ENCODE results near the gene ATMIN. TPM values are rescaled to one million over a fixed set of nuclear protein-coding genes. Genes with fewer than 3 reads are reported as not detected.

Gene ATMIN
- total RNA-seq, 1 experiment from 2014 or later, result 59.6 TPM

DNA sequence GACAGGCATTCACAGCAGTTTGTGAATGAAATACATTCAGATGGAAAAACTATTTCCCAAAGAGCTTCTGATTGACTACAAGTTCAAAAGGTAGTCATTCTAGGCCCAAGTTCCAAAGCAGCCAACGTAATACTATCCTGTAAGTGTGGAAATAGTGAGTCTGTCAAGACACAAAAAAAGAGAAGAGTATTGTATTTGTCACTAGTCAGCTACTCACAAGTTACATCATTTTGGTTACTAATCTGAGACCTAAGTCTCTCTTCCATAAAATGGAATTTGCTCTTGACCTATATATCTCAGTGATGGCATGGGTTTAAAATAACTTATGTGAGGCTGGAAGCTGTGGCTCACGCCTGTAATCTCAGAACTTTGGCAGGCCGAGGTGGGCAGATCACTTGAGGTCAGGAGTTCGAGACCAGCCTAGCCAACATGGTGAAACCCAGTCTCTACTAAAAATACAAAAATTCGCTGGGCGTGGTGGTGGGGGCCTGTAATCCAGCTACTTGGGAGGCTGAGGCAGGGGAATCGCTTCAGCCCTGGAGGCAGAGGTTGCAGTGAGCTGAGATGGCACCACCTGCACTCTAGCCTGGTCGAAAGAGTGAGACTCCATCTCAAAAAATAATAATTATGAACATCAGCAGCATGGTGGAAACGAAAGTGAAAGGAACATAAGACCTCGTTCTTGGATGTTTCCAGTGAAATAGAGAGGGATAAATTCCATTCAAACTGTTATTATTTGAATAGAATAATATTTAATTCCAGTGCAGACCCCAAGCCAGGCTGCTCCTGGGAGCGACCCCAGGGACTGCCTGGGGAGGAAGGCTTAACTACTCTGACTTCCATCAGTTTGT lies 31.8 kb upstream of the ATMIN start:
- in situ Hi-C loops (cut with HindIII; ENCODE audit: low sequenced_read_pairs), result no loop called here
- DNase-seq (ENCODE audit: low spot score), result no peak

- DNase-seq (ENCODE audit: low spot score), result peak; percentile 81
- in situ Hi-C loops (cut with HindIII; ENCODE audit: low sequenced_read_pairs), result no loop called here
Observed at GRCh38 chr16:81004646-81005353, 30.8 kb upstream of the ATMIN start.

DNA sequence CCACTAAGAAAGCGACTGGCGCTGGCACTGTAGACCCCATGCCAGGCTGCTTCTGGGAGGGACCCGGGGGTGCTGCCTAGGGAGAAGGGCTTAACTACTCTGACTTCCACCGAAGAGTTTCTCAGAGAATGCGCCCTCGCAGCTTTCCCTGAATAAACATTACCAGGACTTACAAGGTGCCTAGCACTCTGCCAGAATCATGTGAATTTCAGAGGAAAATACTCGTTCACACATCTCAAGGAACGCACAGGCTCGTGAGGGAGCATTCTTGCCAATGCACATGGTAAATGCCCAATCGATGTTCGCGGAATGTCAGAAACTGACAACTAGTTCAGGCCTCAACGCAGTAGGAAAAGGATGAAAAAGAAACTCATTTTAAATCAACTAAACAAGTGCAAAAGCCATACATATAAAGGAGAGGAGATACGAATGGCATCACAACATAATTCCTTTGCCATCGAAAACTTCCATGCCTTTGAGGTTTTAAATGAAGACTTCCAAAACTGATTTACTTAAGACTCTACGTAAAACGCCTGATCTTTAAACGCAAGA lies 30.0 kb upstream of the ATMIN start:
- in situ Hi-C loops (cut with HindIII; ENCODE audit: low sequenced_read_pairs), result no loop called here
- peak; percentile 19 for DNase-seq (ENCODE audit: low spot score)

GRCh38 chr16:81006211-81006812 lies 29.3 kb upstream of the ATMIN start:
- in situ Hi-C loops (cut with HindIII; ENCODE audit: low sequenced_read_pairs), result no loop called here
- DNase-seq (ENCODE audit: low spot score), result peak; percentile 44

DNA sequence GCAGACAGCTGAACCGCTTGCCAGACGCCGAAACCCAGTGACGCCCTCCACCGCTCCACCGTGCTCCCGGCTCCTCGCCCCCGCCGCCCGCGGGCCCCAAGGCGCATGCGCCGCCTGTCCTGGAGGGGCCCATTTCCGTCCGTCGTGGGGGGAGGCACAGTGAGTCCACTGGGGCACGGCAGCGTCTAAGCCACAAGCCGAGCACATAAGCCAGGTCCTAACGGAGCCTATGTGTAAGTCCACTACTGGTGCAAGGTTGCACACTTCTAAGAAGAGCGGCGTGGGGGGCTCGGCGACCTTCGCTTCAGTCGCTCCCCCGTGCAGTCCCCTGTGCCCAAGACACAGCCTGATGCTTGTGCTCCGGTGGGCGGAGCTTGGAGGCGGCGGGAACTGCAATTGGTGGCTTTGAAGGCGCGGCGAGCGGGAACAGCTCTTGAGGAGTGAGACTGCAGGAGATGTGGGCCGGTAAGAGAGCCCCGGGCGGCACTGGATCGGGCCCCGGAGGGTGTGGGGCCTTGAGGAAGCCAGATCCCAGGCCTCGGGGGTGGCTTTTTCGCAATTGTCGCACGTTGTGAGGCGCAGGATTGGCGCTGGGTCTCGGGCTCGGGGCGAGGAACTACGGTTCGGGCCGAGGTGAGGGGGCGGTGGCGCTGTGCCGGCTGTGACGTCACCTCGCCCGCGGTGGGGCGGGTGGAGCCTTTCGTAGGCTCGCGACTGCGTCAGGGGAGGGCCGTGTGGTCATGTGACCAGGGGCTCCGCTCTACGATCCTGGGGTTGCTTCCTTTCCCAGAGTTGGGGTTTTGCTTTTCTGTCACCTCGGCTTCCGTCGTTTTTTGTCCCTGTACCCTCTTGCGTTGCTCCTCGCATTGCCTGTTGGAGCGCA lies 28.6 kb upstream of the ATMIN start, which contains the start of the genes CENPN and CMC2:
CENPN (plus strand) TSS at position 402 of the 883 bp plus-strand sequence. CDS start 4,726 bp downstream, outside the sequence.
CMC2 (minus strand) TSS at position 73 of the 883 bp plus-strand sequence. CDS start 9,491 bp downstream, outside the sequence.
- in situ Hi-C loops (cut with HindIII; ENCODE audit: low sequenced_read_pairs), result no loop called here

GRCh38 chr16:81008505-81008789 lies 27.2 kb upstream of the ATMIN start:
- in situ Hi-C loops (cut with HindIII; ENCODE audit: low sequenced_read_pairs), result no loop called here

More for the DNA sequence above, 28.6 kb upstream of the ATMIN start, which contains the start of the genes CENPN and CMC2:
- DNase-seq (ENCODE audit: low spot score), result peak; percentile 99

GRCh38 chr16:81012974-81013373 lies 22.7 kb upstream of the ATMIN start:
- in situ Hi-C loops (cut with HindIII; ENCODE audit: low sequenced_read_pairs), result no loop called here
- no peak for DNase-seq (ENCODE audit: low spot score)

More at GRCh38 chr16:81008505-81008789, 27.2 kb upstream of the ATMIN start:
- DNase-seq (ENCODE audit: low spot score), result no peak

GRCh38 chr16:81014672-81015071 lies 21.0 kb upstream of the ATMIN start:
- in situ Hi-C loops (cut with HindIII; ENCODE audit: low sequenced_read_pairs), result no loop called here
- DNase-seq (ENCODE audit: low spot score), result no peak

GRCh38 chr16:81018496-81018895 lies 17.1 kb upstream of the ATMIN start:
- in situ Hi-C loops (cut with HindIII; ENCODE audit: low sequenced_read_pairs), result no loop called here
- no peak for DNase-seq (ENCODE audit: low spot score)

DNA sequence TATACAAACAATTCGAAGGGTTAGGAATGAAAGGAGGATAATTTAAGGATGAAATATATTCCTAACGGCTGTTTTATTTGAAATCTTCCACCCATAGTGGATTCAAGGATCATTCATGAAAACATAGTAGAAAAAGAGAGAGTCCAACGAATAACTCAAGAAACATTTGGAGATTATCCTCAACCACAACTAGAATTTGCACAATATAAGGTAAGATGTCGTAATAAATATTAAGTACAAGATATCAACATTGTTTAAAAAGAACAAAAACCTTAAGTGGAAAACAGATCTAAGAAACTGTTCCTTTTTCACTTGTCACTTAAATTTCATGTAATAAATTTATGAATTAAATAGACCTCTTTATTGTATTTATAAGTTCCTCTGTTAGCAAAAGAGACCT lies 9.2 kb upstream of the ATMIN start:
- no peak for DNase-seq (ENCODE audit: low spot score)
- in situ Hi-C loops (cut with HindIII; ENCODE audit: low sequenced_read_pairs), result no loop called here

DNA sequence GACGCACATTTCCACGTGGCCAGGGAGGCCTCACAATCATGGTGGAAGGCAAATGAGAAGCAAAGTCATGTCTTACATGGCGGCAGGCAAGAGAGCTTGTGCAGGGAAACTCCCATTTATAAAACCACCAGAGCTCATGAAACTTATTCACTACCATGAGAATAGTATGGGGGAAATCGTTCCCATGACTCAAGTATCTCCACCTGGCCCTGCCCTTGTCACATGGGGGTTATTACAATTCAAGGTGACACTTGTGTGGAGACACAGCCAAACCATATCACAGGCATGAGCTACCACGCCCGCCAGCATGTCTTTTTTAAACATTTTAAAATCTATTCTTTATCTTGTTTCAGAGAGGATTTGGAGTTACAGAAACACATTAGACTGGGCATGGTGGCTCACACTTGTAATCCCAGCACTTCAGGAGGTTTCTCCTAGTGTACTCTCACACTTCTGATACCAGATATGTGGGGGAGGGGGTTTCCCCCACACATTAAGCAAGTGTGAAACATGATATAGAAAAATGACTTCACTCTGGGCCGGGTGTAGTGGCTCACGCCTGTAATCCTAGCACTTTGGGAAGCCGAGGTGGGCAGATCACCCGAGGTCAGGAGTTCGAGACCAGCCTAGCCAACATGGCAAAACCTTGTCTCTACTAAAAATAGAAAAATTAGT lies 5.6 kb upstream of the ATMIN start:
- in situ Hi-C loops (cut with HindIII; ENCODE audit: low sequenced_read_pairs), result loop anchor here (5.0 kb wide), 1 partner anchor 52 kb away; no protein-coding TSS in a partner anchor
- DNase-seq (ENCODE audit: low spot score), result no peak

GRCh38 chr16:81035975-81036750 lies 521 bp downstream of the ATMIN start:
- peak; percentile 25 for DNase-seq (ENCODE audit: low spot score)
- in situ Hi-C loops (cut with HindIII; ENCODE audit: low sequenced_read_pairs), result no loop called here

GRCh38 chr16:81036751-81037350 lies 1.2 kb downstream of the ATMIN start:
- no peak for DNase-seq (ENCODE audit: low spot score)
- in situ Hi-C loops (cut with HindIII; ENCODE audit: low sequenced_read_pairs), result no loop called here

DNA sequence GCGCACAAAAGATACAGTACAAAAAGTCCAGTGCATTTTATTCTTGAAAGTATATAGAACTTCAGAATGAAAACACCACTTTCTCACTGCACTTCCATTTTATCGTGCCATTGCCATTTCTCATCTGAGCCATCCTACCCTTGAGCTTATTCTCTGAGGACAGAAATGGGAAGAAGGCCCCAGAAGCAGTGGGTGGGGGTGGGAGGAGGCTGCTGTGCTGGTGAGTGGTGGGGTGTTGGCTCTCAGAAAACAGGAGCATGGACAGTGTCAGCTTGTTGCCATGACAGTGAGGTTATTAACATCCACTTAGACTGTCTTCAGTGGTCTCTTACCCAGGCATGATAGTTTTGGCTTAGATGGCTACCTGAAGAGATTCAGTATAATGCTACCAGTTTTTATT lies 4.5 kb downstream of the ATMIN start:
- DNase-seq (ENCODE audit: low spot score), result no peak
- in situ Hi-C loops (cut with HindIII; ENCODE audit: low sequenced_read_pairs), result no loop called here

DNA sequence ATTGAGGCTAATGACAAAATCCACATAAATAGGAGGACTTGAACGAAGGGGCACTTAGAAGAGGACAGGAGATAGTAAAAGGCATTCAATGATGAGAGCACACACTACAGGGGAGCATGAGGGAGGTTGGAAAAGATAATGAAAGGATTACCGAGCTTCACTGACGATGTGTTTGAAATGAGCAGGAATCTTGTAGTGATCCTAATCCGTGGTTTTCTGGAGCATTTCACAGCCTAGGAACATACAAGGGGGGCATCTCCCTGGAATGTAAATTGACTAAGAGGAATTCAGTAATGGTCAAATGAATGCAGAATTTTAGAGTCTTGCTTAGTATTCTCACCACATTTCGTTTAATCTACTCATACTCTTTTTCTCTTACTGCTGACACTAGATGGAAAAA lies 5.2 kb downstream of the ATMIN start:
- in situ Hi-C loops (cut with HindIII; ENCODE audit: low sequenced_read_pairs), result no loop called here
- DNase-seq (ENCODE audit: low spot score), result no peak

- DNase-seq (ENCODE audit: low spot score), result no peak
- in situ Hi-C loops (cut with HindIII; ENCODE audit: low sequenced_read_pairs), result no loop called here
Observed at GRCh38 chr16:81041696-81042095, 6.1 kb downstream of the ATMIN start.

- no peak for DNase-seq (ENCODE audit: low spot score)
- in situ Hi-C loops (cut with HindIII; ENCODE audit: low sequenced_read_pairs), result no loop called here
Observed at GRCh38 chr16:81042821-81043220, 7.2 kb downstream of the ATMIN start.
